Vagina (tissue), 2 donors: ENCODE measurements around the gene PKM. TPM values are rescaled to one million over a fixed set of nuclear protein-coding genes. Genes with fewer than 3 reads are reported as not detected.

Experiments
- DNase-seq, 2 donors: peaks; one replicate each; pipeline ENCODE4 v3.0.0-alpha.2; 2017; ENCODE audit errors: extremely low spot score in 2 of 2
- H3K27ac ChIP-seq: fragments of 200-600 bp; sonication (generic); one replicate; pipeline ENCODE4 v1.5.1; 2019
- H3K27me3 ChIP-seq: fragments of 200-600 bp; sonication (generic); one replicate; pipeline ENCODE4 v1.5.1; 2019
- H3K36me3 ChIP-seq, 2 donors: fragments of 200-600 bp; sonication (generic); one replicate each; pipeline ENCODE4 v1.5.1; 2017 to 2019
- H3K4me1 ChIP-seq: fragments of 200-600 bp; sonication (generic); one replicate; pipeline ENCODE4 v1.5.1; 2019
- H3K4me3 ChIP-seq, 2 donors: fragments of 200-600 bp; sonication (generic); 1 replicate in 1 of 2; 2 replicates in 1 of 2; pipeline ENCODE4 v1.5.1; 2016 to 2019
- H3K9me3 ChIP-seq: fragments of 200-600 bp; sonication (generic); one replicate; pipeline ENCODE4 v1.5.1; 2019
- CTCF ChIP-seq, 3 experiments: fragments of 450-650 bp in 2 of 3; fragments of 200-600 bp in 1 of 3; sonication (generic) in 1 of 3; IDR thresholded peaks; one replicate each; pipeline ENCODE4 v1.5.1; 2017 to 2019; ENCODE audit warnings: antibody characterized with exemption in 3 of 3, mild to moderate bottlenecking in 2 of 3, moderate library complexity in 2 of 3
- POLR2A ChIP-seq, 2 donors: fragments of 450-650 bp; IDR thresholded peaks; one replicate each; pipeline ENCODE4 v1.6.1; 2017; ENCODE audit warnings: antibody characterized with exemption in 2 of 2, mild to moderate bottlenecking in 2 of 2, moderate library complexity in 2 of 2
- POLR2AphosphoS5 ChIP-seq, 2 donors: sonication (generic); formaldehyde crosslinking; IDR thresholded peaks; one replicate each; pipeline ENCODE4 v1.9.0; 2017; ENCODE audit warnings: antibody characterized with exemption in 2 of 2, mild to moderate bottlenecking in 2 of 2, low read depth in 1 of 2; ENCODE audit not compliant: insufficient read depth in 1 of 2
- intact Hi-C: fragments of 100-400 bp; cut with DNase I; formaldehyde crosslinking; loops from one replicate; pipeline ENCODE4 v1.15.1; 2023
- total RNA-seq: library from RNA; depleted of rRNA; stranded (reverse); fragments of >200 nt; gene quantifications from one replicate; pipeline ENCODE4 v1.2.3, GENCODE V29; 2016

Gene PKM
- total RNA-seq, 1 donor from 2014 or later, result 484 TPM

- intact Hi-C loops, result no loop called here
- TF ChIP-seq POLR2AphosphoS5 (IDR thresholded peaks at IDR 0.05; ENCODE audit: insufficient read depth in 1 of 2, low read depth in 1 of 2) (no peak), POLR2A (IDR thresholded peaks at IDR 0.05) (no peak), CTCF (IDR thresholded peaks at IDR 0.05) (no peak)
- H3K27ac ChIP-seq, result no peak overlapping the region
These were observed 4.3 kb upstream of the PKM start for GRCh38 chr15:72235298-72235697.

GRCh38 chr15:72233769-72234168 lies 2.8 kb upstream of the PKM start:
- Histone ChIP-seq H3K4me3 (no peak overlapping the region), H3K27me3 (no peaks in the 10 kb centered on the region), H3K9me3 (no peaks in the 10 kb centered on the region), H3K27ac (no peak overlapping the region), H3K36me3 (no peaks in the 10 kb centered on the region), H3K4me1 (peaks cover 40% of the 10 kb centered on the region)
- intact Hi-C loops, result loop anchor here (5.0 kb wide), 2 partner anchors 39 to 144 kb away; partner anchors contain the start of genes HEXA and PARP6
- no peak for DNase-seq
- TF ChIP-seq POLR2AphosphoS5 (IDR thresholded peaks at IDR 0.05; ENCODE audit: insufficient read depth in 1 of 2, low read depth in 1 of 2) (no peak), CTCF (IDR thresholded peaks at IDR 0.05) (no peak), POLR2A (IDR thresholded peaks at IDR 0.05) (no peak)

More at GRCh38 chr15:72235298-72235697, 4.3 kb upstream of the PKM start:
- no peaks in the 10 kb centered on the region for H3K9me3 ChIP-seq
- H3K4me3 ChIP-seq, result no peak overlapping the region
- peaks cover 31% of the 10 kb centered on the region for H3K4me1 ChIP-seq
- no peaks in the 10 kb centered on the region for H3K27me3 ChIP-seq
- H3K36me3 ChIP-seq, result no peaks in the 10 kb centered on the region
- no peak for DNase-seq

GRCh38 chr15:72231833-72232478 lies 966 bp upstream of the PKM start:
- intact Hi-C loops, result loop anchor here (5.0 kb wide), 2 partner anchors 40 to 145 kb away; partner anchors contain the start of genes HEXA and PARP6
- peak overlapping the region; percentile 98 for H3K27ac ChIP-seq
- no peak for DNase-seq

GRCh38 chr15:72230197-72231065 lies 559 bp downstream of the PKM start:
- H3K9me3 ChIP-seq, result no peaks in the 10 kb centered on the region
- intact Hi-C loops, result loop anchor here (5.0 kb wide), 2 partner anchors 42 to 147 kb away; partner anchors contain the start of genes HEXA and PARP6
- peaks cover 55% of the 10 kb centered on the region for H3K4me1 ChIP-seq

More at GRCh38 chr15:72231833-72232478, 966 bp upstream of the PKM start:
- Histone ChIP-seq H3K4me3 (peak overlapping the region; percentile 89 to 97), H3K9me3 (no peaks in the 10 kb centered on the region), H3K36me3 (no peaks in the 10 kb centered on the region), H3K27me3 (no peaks in the 10 kb centered on the region), H3K4me1 (peaks cover 45% of the 10 kb centered on the region)
- peak in 1 of 2 donors; percentile 64 for TF ChIP-seq POLR2AphosphoS5 (IDR thresholded peaks at IDR 0.05; ENCODE audit: insufficient read depth in 1 of 2, low read depth in 1 of 2)
- no peak for TF ChIP-seq POLR2A (IDR thresholded peaks at IDR 0.05)

More at GRCh38 chr15:72230197-72231065, 559 bp downstream of the PKM start:
- H3K4me3 ChIP-seq, result peak overlapping the region; percentile 89 to 97
- H3K27me3 ChIP-seq, result no peaks in the 10 kb centered on the region
- peak; percentile 10 to 74 for TF ChIP-seq POLR2AphosphoS5 (IDR thresholded peaks at IDR 0.05; ENCODE audit: insufficient read depth in 1 of 2, low read depth in 1 of 2)
- TF ChIP-seq CTCF (IDR thresholded peaks at IDR 0.05), result no peak
- TF ChIP-seq POLR2A (IDR thresholded peaks at IDR 0.05), result peak in 1 of 2 donors; percentile 76
- H3K36me3 ChIP-seq, result no peaks in the 10 kb centered on the region
- DNase-seq, result peak in 1 of 2 donors; percentile 94
- H3K27ac ChIP-seq, result peak overlapping the region; percentile 98
